A549 (cell line): ENCODE results near the gene NKAIN2. TPM values are rescaled to one million over a fixed set of nuclear protein-coding genes. Genes with fewer than 3 reads are reported as not detected.

Source experiments
- ATAC-seq, 2 experiments: fragments of 200-7000 bp in 1 of 2; fragments of >200 bp in 1 of 2; cut with Nextera tagmentation in 1 of 2; cut with Tn5 transposase in 1 of 2; 3 replicates each; pipeline versions ENCODE4 v1.8.0 to v1.9.1; 2018 to 2020; ENCODE audit warnings: mild to moderate bottlenecking in 1 of 2, moderate library complexity in 1 of 2
- CTCF ChIA-PET: fragments of 300-600 bp; sonication (Branson Sonifier 250); formaldehyde crosslinking; extraction: SDS; loops from one replicate; lab custom pipeline; 2021; ENCODE audit warnings: antibody characterized with exemption, inconsistent platforms; lab: Yijun Ruan, JAX
- POLR2A ChIA-PET: fragments of 350-600 bp; formaldehyde crosslinking; extraction: SDS; loops from one replicate; lab custom pipeline; 2021; ENCODE audit warnings: antibody characterized with exemption, inconsistent platforms; lab: Yijun Ruan, JAX
- DNase-seq, 2 experiments: peaks; one replicate each; pipeline versions ENCODE4 v3.0.0 to v3.0.0-alpha.2; 2011 to 2016; ENCODE audit warnings: low read depth in 1 of 2, low spot score in 1 of 2
- FAIRE-seq: peaks from 2 replicates; lab custom pipeline; 2011; peaks lifted over from hg19 to GRCh38; lab: Jason Lieb, UNC
- H3K27ac ChIP-seq, 2 experiments: fragments of >200 bp; sonication (Bioruptor Twin); formaldehyde crosslinking; 3 replicates each; pipeline ENCODE4 v1.5.1; 2016 to 2017
- H3K4me1 ChIP-seq: fragments of >200 bp; sonication (Bioruptor Twin); formaldehyde crosslinking; 3 replicates; pipeline ENCODE4 v1.6.1; 2016
- H3K4me2 ChIP-seq: fragments of >200 bp; sonication (Bioruptor Twin); formaldehyde crosslinking; 3 replicates; pipeline ENCODE4 v1.6.1; 2016
- H3K4me3 ChIP-seq: fragments of >200 bp; sonication (Bioruptor Twin); formaldehyde crosslinking; 3 replicates; pipeline ENCODE4 v1.5.1; 2016
- H3K9me3 ChIP-seq: fragments of >200 bp; sonication (Bioruptor Twin); formaldehyde crosslinking; 3 replicates; pipeline ENCODE4 v1.6.1; 2016
- BHLHE40 ChIP-seq: IDR thresholded peaks from 2 replicates; pipeline ENCODE4 v1.6.1; 2012; ENCODE audit warnings: low read depth, low read length, inconsistent platforms
- CBX8 ChIP-seq: fragments of 200-600 bp; sonication (generic); IDR thresholded peaks from 2 replicates; pipeline ENCODE4 v1.6.1; 2016
- CEBPB ChIP-seq, 2 experiments: fragments of >200 bp in 1 of 2; sonication (Bioruptor Twin) in 1 of 2; formaldehyde crosslinking in 1 of 2; IDR thresholded peaks; 2 replicates each; pipeline ENCODE4 v1.6.1; 2012 to 2016
- EHF ChIP-seq: fragments of 250-450 bp; sonication (Bioruptor Pico); IDR thresholded peaks from 2 replicates; pipeline ENCODE4 v1.5.0; 2020; ENCODE audit warnings: mild to moderate bottlenecking
- EP300 ChIP-seq, 2 experiments: fragments of >200 bp; sonication (Bioruptor Twin); formaldehyde crosslinking; IDR thresholded peaks; 2 replicates in 1 of 2; 3 replicates in 1 of 2; pipeline ENCODE4 v1.6.1; 2016 to 2017
- FOXS1 ChIP-seq: fragments of 250-450 bp; sonication (Bioruptor Pico); IDR thresholded peaks from 2 replicates; pipeline ENCODE4 v1.5.0; 2020; ENCODE audit warnings: mild to moderate bottlenecking, moderate library complexity
- HDAC2 ChIP-seq: fragments of 200-600 bp; sonication (generic); IDR thresholded peaks from 2 replicates; pipeline ENCODE4 v1.6.1; 2016
- HEYL ChIP-seq: fragments of 250-450 bp; sonication (Bioruptor Pico); IDR thresholded peaks from 2 replicates; pipeline ENCODE4 v1.8.0; 2021; ENCODE audit warnings: mild to moderate bottlenecking, moderate library complexity
- HOXA7 ChIP-seq: fragments of 250-450 bp; sonication (Bioruptor Pico); IDR thresholded peaks from 2 replicates; pipeline ENCODE4 v1.5.0; 2020; ENCODE audit warnings: mild to moderate bottlenecking, moderate library complexity
- JUN ChIP-seq, 2 experiments: fragments of >200 bp; sonication (Bioruptor Twin); formaldehyde crosslinking; IDR thresholded peaks; 2 replicates in 1 of 2; 3 replicates in 1 of 2; pipeline ENCODE4 v1.6.1; 2016 to 2017
- KDM1A ChIP-seq: fragments of 200-600 bp; sonication (generic); IDR thresholded peaks from 2 replicates; pipeline ENCODE4 v1.6.1; 2016; ENCODE audit warnings: low read depth, mild to moderate bottlenecking
- KDM5A ChIP-seq: fragments of 200-600 bp; sonication (generic); IDR thresholded peaks from 2 replicates; pipeline ENCODE4 v1.6.1; 2016; ENCODE audit warnings: antibody characterized with exemption, mild to moderate bottlenecking
- MAZ ChIP-seq: fragments of 150-350 bp; IDR thresholded peaks from 2 replicates; pipeline ENCODE4 v1.6.1; 2014; ENCODE audit warnings: antibody characterized with exemption, low read depth, low read length, borderline replicate concordance
- MYC ChIP-seq: IDR thresholded peaks from 2 replicates; pipeline ENCODE4 v1.6.1; 2012; ENCODE audit warnings: mild to moderate bottlenecking, inconsistent platforms, low read length, improper control_type of control experiment, borderline replicate concordance
- NPAS2 ChIP-seq: fragments of 250-450 bp; sonication (Bioruptor Pico); IDR thresholded peaks from 2 replicates; pipeline ENCODE4 v1.8.0; 2022; ENCODE audit warnings: mild to moderate bottlenecking, moderate library complexity, borderline replicate concordance
- POLR2AphosphoS2 ChIP-seq: conservative IDR thresholded peaks from 2 replicates; pipeline ENCODE4 v1.6.1; 2012; ENCODE audit warnings: low read length, improper control_type of control experiment, inconsistent platforms
- RNF2 ChIP-seq: fragments of 200-600 bp; sonication (generic); IDR thresholded peaks from 2 replicates; pipeline ENCODE4 v1.6.1; 2016; ENCODE audit warnings: low read depth, mild to moderate bottlenecking, antibody characterized with exemption, moderate library complexity, borderline replicate concordance
- TFCP2L1 ChIP-seq: fragments of 250-450 bp; sonication (Bioruptor Pico); IDR thresholded peaks from 2 replicates; pipeline ENCODE4 v1.5.0; 2021; ENCODE audit warnings: mild to moderate bottlenecking
- ZNF302 ChIP-seq: fragments of 250-450 bp; sonication (Bioruptor Pico); IDR thresholded peaks from 2 replicates; pipeline ENCODE4 v1.9.0; 2021; ENCODE audit warnings: inconsistent platforms, mild to moderate bottlenecking, moderate library complexity
- WGBS: methylation state at CpG from one replicate; pipeline ENCODE4 v1.1.6; 2017; ENCODE audit errors: missing lambda C conversion rate; 5-methylcytosine and 5-hydroxymethylcytosine counted together
- polyA plus RNA-seq, 4 experiments: library from polyadenylated mRNA; depleted of rRNA in 3 of 4; stranded (reverse); fragments of >200 nt; fragmentation: RNase III in 1 of 4; extraction: RNeasy Plus Mini Kit Qiagen cat#74134 plus additional on column Dnase treatment in 1 of 4; gene quantifications; 2 replicates in 3 of 4; 3 replicates in 1 of 4; pipeline ENCODE4 v1.2.3, GENCODE V29; 2011 to 2017
- TF ChIP-seq, protein P1 (sequence below): fragments of 250-450 bp; sonication (Bioruptor Pico); IDR thresholded peaks from 2 replicates; pipeline ENCODE4 v1.5.0; 2021; ENCODE audit warnings: mild to moderate bottlenecking, moderate library complexity, borderline replicate concordance
- TF ChIP-seq, protein P2 (sequence below): IDR thresholded peaks from 2 replicates; pipeline ENCODE4 v1.6.1; 2012
- TF ChIP-seq, protein P3 (sequence below): fragments of >200 bp; sonication (Bioruptor Twin); formaldehyde crosslinking; IDR thresholded peaks from 2 replicates; pipeline ENCODE4 v1.6.1; 2016

The NKAIN2 gene
- polyA plus RNA-seq, 2 of the 4 experiments (the other 2 are of a cell fraction) = not detected

DNA sequence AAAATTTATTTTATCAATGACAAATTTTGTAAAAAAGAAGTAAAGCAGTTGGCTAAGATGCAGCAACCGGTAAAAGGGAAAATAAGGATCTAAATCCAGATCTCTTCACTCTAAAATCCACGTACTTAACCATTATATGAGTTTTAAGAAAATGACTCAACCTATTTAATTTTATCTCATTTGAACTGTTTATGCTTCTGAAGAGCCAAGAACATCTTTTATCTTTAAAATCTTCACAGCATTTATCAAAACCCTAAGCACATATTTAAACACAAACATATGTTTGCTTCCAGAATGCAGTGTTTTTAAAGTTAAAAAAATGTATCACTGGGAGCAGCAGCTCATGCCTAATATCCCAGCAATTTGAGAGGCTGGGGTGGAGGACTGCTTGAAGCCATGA, 339.2 kb downstream of the NKAIN2 start (continued):
- TF ChIP-seq RNF2 (no peak), KDM5A (no peak), CBX8 (no peak), POLR2AphosphoS2 (no peak), MAZ (no peak)

DNA sequence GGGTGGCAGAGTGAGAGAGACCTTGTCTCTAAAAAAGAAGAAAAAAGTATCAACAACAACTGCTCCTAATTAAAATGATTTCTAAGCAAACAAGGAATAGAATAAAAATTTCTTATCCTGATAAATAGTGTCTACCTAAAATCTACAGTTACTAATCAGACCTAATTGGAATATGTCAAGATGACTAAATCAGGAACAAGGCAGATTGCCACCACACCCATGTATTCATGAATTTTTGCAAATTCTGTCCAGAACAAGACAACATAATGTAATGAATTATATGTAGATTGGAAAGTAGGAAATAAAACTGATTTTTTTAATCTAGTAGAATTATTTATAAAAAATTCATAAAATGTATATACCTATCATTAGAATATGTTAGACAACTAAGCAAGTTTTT, 339.8 kb downstream of the NKAIN2 start:
- no peak overlapping the region for H3K4me2 ChIP-seq
- H3K4me3 ChIP-seq = no peak overlapping the region
- ChIA-PET CTCF (interaction anchor here (0.6 kb wide), 1 partner anchor 311 kb away, joined by 3 read pairs; no protein-coding TSS in a partner anchor), POLR2A (no interaction called here)
- FAIRE-seq (no peak), ATAC-seq (no peak), DNase-seq (no peak)
- TF ChIP-seq, protein P1, sequence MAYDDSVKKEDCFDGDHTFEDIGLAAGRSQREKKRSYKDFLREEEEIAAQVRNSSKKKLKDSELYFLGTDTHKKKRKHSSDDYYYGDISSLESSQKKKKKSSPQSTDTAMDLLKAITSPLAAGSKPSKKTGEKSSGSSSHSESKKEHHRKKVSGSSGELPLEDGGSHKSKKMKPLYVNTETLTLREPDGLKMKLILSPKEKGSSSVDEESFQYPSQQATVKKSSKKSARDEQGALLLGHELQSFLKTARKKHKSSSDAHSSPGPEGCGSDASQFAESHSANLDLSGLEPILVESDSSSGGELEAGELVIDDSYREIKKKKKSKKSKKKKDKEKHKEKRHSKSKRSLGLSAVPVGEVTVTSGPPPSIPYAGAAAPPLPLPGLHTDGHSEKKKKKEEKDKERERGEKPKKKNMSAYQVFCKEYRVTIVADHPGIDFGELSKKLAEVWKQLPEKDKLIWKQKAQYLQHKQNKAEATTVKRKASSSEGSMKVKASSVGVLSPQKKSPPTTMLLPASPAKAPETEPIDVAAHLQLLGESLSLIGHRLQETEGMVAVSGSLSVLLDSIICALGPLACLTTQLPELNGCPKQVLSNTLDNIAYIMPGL (CRISPR knock-in tag) = no peak
- TF ChIP-seq MYC (no peak), EHF (CRISPR knock-in tag) (no peak), NPAS2 (CRISPR knock-in tag) (no peak), CEBPB (IDR thresholded peaks at IDR 0.05) (no peak), ZNF302 (CRISPR knock-in tag) (no peak), KDM1A (no peak)
- H3K27ac ChIP-seq = no peak overlapping the region
- no peaks in the 10 kb centered on the region for H3K9me3 ChIP-seq
- no peaks in the 10 kb centered on the region for H3K4me1 ChIP-seq

DNA sequence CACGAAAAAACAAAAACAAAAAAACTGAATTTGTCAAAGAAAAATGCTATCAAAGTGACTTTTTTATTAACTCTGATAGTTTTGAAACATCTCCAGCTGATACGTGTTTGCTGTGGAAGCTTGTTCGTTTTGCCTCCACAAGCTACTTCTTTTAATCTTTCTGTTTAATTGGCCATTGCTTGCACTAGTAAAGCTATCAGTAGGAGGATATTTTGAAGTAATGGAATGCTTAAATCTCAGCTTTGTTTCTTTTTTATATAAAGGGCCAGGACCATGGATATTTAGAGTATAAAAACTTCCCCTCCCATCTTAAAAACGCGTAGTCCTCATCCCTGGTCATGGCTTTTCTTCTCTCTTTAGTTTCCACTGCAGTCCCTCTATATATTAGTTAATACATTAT, 344.0 kb downstream of the NKAIN2 start:
- FAIRE-seq (no peak), ATAC-seq (no peak), DNase-seq (no peak)
- TF ChIP-seq BHLHE40 = no peak
- TF ChIP-seq CBX8 = no peak
- no peak for TF ChIP-seq HEYL (CRISPR knock-in tag)
- no peak for TF ChIP-seq TFCP2L1 (CRISPR knock-in tag)
- TF ChIP-seq, protein P2, sequence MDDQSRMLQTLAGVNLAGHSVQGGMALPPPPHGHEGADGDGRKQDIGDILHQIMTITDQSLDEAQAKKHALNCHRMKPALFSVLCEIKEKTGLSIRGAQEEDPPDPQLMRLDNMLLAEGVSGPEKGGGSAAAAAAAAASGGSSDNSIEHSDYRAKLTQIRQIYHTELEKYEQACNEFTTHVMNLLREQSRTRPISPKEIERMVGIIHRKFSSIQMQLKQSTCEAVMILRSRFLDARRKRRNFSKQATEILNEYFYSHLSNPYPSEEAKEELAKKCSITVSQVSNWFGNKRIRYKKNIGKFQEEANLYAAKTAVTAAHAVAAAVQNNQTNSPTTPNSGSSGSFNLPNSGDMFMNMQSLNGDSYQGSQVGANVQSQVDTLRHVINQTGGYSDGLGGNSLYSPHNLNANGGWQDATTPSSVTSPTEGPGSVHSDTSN = no peak
- no peak for TF ChIP-seq HDAC2
- TF ChIP-seq NPAS2 (CRISPR knock-in tag) = no peak
- no peak for TF ChIP-seq HOXA7 (CRISPR knock-in tag)
- TF ChIP-seq JUN (IDR thresholded peaks at IDR 0.05) = no peak
- TF ChIP-seq EP300 (IDR thresholded peaks at IDR 0.05) = no peak
- TF ChIP-seq FOXS1 (CRISPR knock-in tag) = no peak
- TF ChIP-seq, protein P3, sequence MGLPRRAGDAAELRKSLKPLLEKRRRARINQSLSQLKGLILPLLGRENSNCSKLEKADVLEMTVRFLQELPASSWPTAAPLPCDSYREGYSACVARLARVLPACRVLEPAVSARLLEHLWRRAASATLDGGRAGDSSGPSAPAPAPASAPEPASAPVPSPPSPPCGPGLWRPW = no peak
- WGBS = 2% methylated on average over 5 of the region's 5 CpGs
- H3K4me2 ChIP-seq = no peak overlapping the region
- H3K4me3 ChIP-seq = no peak overlapping the region
- ChIA-PET POLR2A (no interaction called here), CTCF (no interaction called here)
- H3K4me1 ChIP-seq = no peaks in the 10 kb centered on the region
- H3K27ac ChIP-seq = no peak overlapping the region
- H3K9me3 ChIP-seq = no peaks in the 10 kb centered on the region
